Ectodermal cell (in vitro differentiated cells): ENCODE results near the gene CFHR1.

Source experiments
- H3K27ac ChIP-seq: 2 replicates; pipeline ENCODE4 v1.7.0; 2013; ENCODE audit warnings: mild to moderate bottlenecking, low read depth, low read length; ENCODE audit not compliant: insufficient read depth, poor library complexity, severe bottlenecking
- H3K27me3 ChIP-seq: 2 replicates; pipeline ENCODE4 v1.7.0; 2013; ENCODE audit warnings: mild to moderate bottlenecking, low read length; ENCODE audit not compliant: insufficient read depth, control insufficient read depth, poor library complexity, severe bottlenecking
- H3K36me3 ChIP-seq: one replicate; pipeline ENCODE4 v1.7.0; 2013; ENCODE audit warnings: low read length; ENCODE audit not compliant: control insufficient read depth, insufficient read depth
- H3K4me1 ChIP-seq: one replicate; pipeline ENCODE4 v1.7.0; 2013; ENCODE audit warnings: low read length; ENCODE audit not compliant: control insufficient read depth, insufficient read depth
- H3K4me3 ChIP-seq: 2 replicates; pipeline ENCODE4 v1.7.0; 2013; ENCODE audit warnings: low read depth, low read length, control low read depth; ENCODE audit not compliant: insufficient read depth
- H3K9me3 ChIP-seq: 2 replicates; pipeline ENCODE4 v1.7.0; 2013; ENCODE audit warnings: mild to moderate bottlenecking, low read length, moderate library complexity; ENCODE audit not compliant: control insufficient read depth
- WGBS, 2 experiments: methylation state at CpG; one replicate each; pipeline ENCODE4 v1.1.7; 2013; ENCODE audit warnings: missing lambda C conversion rate in 2 of 2; 5-methylcytosine and 5-hydroxymethylcytosine counted together

Gene CFHR1

DNA sequence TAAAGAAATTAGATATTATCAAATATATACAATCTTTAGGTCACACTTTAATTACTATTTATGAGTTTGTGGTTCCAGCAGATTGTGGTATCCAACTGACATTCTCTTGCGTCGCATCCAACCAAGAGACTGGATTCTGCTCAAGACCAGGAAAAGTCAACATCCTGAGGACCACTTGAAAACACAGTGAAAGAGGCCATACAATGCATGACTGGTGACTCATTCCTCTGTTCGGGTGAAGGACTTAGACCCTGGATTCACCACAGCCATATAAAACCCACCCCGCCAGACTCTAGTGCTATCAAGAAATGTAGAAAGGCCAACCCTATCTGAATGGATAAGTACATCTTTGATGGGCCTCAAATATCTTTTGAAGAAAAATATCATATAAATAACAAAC is 53.9 kb downstream of the CFHR1 start:
- no peak overlapping the region for H3K27ac ChIP-seq
- H3K9me3 ChIP-seq: no peaks in the 10 kb centered on the region
- H3K36me3 ChIP-seq: no peaks in the 10 kb centered on the region
- peaks cover 10% of the 10 kb centered on the region for H3K27me3 ChIP-seq
- no peak overlapping the region for H3K4me3 ChIP-seq
- no peaks in the 10 kb centered on the region for H3K4me1 ChIP-seq
- WGBS, 2 experiments: 93 to 98% methylated on average over 3 to 4 of the region's 4 CpGs

DNA sequence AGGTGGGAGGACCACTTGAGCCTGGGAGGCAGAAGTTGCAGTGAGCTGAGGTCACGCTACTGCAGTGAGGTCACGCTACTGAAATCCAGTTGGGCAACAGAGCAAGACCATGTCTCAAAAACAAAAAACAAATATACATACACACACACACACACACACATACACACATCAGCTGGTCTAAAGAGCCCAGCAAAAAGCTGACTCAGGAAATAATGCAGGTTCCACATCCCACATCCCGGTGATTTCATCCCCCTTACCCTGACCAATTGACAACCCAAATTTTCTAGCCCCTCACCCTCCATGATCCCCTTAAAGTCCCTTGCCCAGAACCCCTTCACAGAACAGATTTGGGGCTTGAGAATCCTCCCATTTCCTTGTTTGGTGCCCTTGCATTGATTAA is 56.4 kb downstream of the CFHR1 start:
- H3K27me3 ChIP-seq: peaks cover 14% of the 10 kb centered on the region
- no peaks in the 10 kb centered on the region for H3K9me3 ChIP-seq
- no peak overlapping the region for H3K27ac ChIP-seq
- no peaks in the 10 kb centered on the region for H3K36me3 ChIP-seq
- no peak overlapping the region for H3K4me3 ChIP-seq
- no peaks in the 10 kb centered on the region for H3K4me1 ChIP-seq
- 92 to 95% methylated on average over 3 of the region's 3 CpGs for WGBS, 2 experiments

DNA sequence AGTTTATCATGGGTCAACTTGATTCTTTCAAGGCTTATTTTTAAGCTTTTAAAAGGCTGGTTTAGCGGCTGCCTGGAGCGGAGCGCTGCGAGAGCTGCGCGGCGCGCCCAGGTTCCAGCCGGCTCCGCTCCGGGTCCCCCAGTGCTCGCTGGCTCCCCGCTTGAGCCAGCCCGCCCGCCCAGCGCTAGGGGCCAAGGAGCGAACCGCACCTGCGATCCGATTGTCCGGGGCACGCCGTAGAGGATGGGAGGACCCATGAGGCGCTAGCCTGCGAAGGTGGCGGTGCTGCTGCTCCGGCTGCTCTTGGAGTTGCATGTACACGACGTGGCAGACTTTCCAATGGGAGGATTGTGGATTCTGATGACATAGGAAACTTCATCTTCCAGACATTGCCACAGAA is 58.4 kb downstream of the CFHR1 start:
- peaks cover 14% of the 10 kb centered on the region for H3K27me3 ChIP-seq
- no peaks in the 10 kb centered on the region for H3K4me1 ChIP-seq
- peak overlapping the region; percentile 19 for H3K4me3 ChIP-seq
- WGBS, 2 experiments: 16% methylated on average over 29 of the region's 29 CpGs
- no peaks in the 10 kb centered on the region for H3K36me3 ChIP-seq
- H3K9me3 ChIP-seq: no peaks in the 10 kb centered on the region
- H3K27ac ChIP-seq: no peak overlapping the region
